NCI-H2196 (cell line): ENCODE results near the gene TUT7.
A peak's percentile ranks its signal among the peaks of the same experiment; 100 is the strongest.
"Not testable (repeated sequence)": the region's sequence is repeated elsewhere in the genome, so short reads cannot be mapped to it uniquely, and the experiment has no call there.

Source experiments
- DNase-seq: peaks from one replicate; lab custom pipeline; 2025; ENCODE audit not compliant: unreplicated experiment; lab: John Stamatoyannopoulos, UW

The TUT7 gene

GRCh38 chr9:86354011-86354817 is at the start of gene TUT7:
TUT7 (minus strand) TSS chr9:86354410; CDS start chr9:86353199, 1,211 bp downstream.
- DNase-seq: peak; percentile 94

GRCh38 chr9:86402591-86402990 is 48.4 kb upstream of the TUT7 start:
- no peak for DNase-seq

GRCh38 chr9:86396412-86396811 is 42.2 kb upstream of the TUT7 start:
- no peak for DNase-seq

- DNase-seq: not testable (repeated sequence)
These were observed 36.0 kb upstream of the TUT7 start for GRCh38 chr9:86390184-86390583.

- DNase-seq: no peak
These were observed 35.4 kb upstream of the TUT7 start for GRCh38 chr9:86389628-86390027.

GRCh38 chr9:86387376-86387775 is 33.2 kb upstream of the TUT7 start:
- DNase-seq: no peak

- not testable (repeated sequence) for DNase-seq
These were observed 28.8 kb upstream of the TUT7 start for GRCh38 chr9:86383000-86383399.

GRCh38 chr9:86376016-86376415 is 21.8 kb upstream of the TUT7 start:
- no peak for DNase-seq

GRCh38 chr9:86369810-86370209 is 15.6 kb upstream of the TUT7 start:
- peak; percentile 11 for DNase-seq

- DNase-seq: no peak
These were observed 14.8 kb upstream of the TUT7 start for GRCh38 chr9:86368871-86369521.

- DNase-seq: no peak
These were observed 7.0 kb upstream of the TUT7 start for GRCh38 chr9:86361176-86361575.

- no peak for DNase-seq
These were observed 5.1 kb upstream of the TUT7 start for GRCh38 chr9:86359151-86359879.

- DNase-seq: no peak
These were observed 3.0 kb upstream of the TUT7 start for GRCh38 chr9:86356871-86357866.

- no peak for DNase-seq
These were observed 1.6 kb upstream of the TUT7 start for GRCh38 chr9:86355814-86356213.

GRCh38 chr9:86354818-86355309 is 654 bp upstream of the TUT7 start:
- no peak for DNase-seq

GRCh38 chr9:86353655-86354010 is 577 bp downstream of the TUT7 start:
- peak; percentile 15 for DNase-seq

GRCh38 chr9:86352440-86353077 is 1.7 kb downstream of the TUT7 start:
- no peak for DNase-seq

GRCh38 chr9:86351880-86352279 is 2.3 kb downstream of the TUT7 start:
- DNase-seq: no peak

- DNase-seq: no peak
These were observed 4.0 kb downstream of the TUT7 start for GRCh38 chr9:86350006-86350760.
